Parathyroid adenoma (tissue), 2 donors: Measurements from ENCODE around the gene GRIK4.

Source experiments
- H2AFZ ChIP-seq: fragments of 300-600 bp; sonication (generic); one replicate; pipeline ENCODE4 v1.7.0; 2017; ENCODE audit warnings: antibody characterized with exemption, mild to moderate bottlenecking
- H3K27ac ChIP-seq: fragments of 300-600 bp; sonication (generic); one replicate; pipeline ENCODE4 v1.7.0; 2017
- H3K27me3 ChIP-seq: fragments of 300-600 bp; sonication (generic); one replicate; pipeline ENCODE4 v1.7.0; 2017; ENCODE audit warnings: low read length; ENCODE audit not compliant: control insufficient read depth, insufficient read depth
- H3K36me3 ChIP-seq: fragments of 300-600 bp; sonication (generic); one replicate; pipeline ENCODE4 v1.7.0; 2017; ENCODE audit warnings: low read length; ENCODE audit not compliant: control insufficient read depth, insufficient read depth
- H3K4me1 ChIP-seq: fragments of 300-600 bp; sonication (generic); one replicate; pipeline ENCODE4 v1.7.0; 2017; ENCODE audit warnings: control low read depth
- H3K4me2 ChIP-seq: fragments of 300-600 bp; sonication (generic); one replicate; pipeline ENCODE4 v1.7.0; 2017; ENCODE audit warnings: low read length
- H3K4me3 ChIP-seq: fragments of 300-600 bp; sonication (generic); one replicate; pipeline ENCODE4 v1.7.0; 2017; ENCODE audit warnings: low read depth, low read length
- H3K79me2 ChIP-seq: fragments of 300-600 bp; sonication (generic); one replicate; pipeline ENCODE4 v1.7.0; 2017; ENCODE audit warnings: control low read depth
- H3K9ac ChIP-seq: fragments of 300-600 bp; sonication (generic); one replicate; pipeline ENCODE4 v1.7.0; 2017; ENCODE audit warnings: mild to moderate bottlenecking
- H3K9me3 ChIP-seq: fragments of 300-600 bp; sonication (generic); one replicate; pipeline ENCODE4 v1.7.0; 2017; ENCODE audit warnings: low read length; ENCODE audit not compliant: control insufficient read depth
- TF ChIP-seq, protein P1 (sequence below): fragments of 300-600 bp; sonication (generic); IDR thresholded peaks from one replicate; pipeline ENCODE4 v1.7.0; 2017; ENCODE audit warnings: antibody characterized with exemption, mild to moderate bottlenecking
- donor health status: primary hyperparathyroidism.

GRIK4 gene

DNA sequence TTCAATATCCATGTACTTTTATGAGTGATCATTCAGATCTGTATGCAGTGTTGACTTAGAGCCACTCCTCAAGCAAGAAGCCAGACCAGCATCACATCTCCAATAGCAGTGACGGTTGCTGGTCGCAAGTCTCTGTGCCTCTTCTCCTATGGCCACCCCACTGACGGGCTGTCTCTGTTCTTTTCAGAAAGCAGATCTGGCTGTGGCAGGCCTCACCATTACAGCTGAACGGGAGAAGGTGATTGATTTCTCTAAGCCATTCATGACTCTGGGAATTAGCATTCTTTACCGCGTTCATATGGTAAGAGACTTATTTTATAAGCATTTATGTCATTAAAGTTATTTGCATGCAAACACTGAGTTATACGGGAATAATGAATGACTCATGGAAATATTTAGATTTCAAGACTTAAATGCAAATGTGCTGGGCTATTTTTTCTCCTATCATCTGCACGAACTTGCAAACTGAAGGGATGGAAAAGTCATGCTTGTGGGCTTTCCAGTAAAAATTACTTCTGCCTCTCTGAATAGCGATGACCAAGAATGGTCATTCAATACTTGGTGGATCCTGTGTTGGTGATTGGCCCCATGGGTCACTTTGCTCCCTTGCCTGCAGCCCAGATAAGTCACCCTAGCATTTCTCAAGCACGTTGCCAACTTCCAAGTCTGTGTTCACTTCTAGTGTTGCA is 428.8 kb downstream of the GRIK4 start:
- no peak overlapping the region for H3K9ac ChIP-seq
- H3K27ac ChIP-seq = no peak overlapping the region
- H3K36me3 ChIP-seq = no peaks in the 10 kb centered on the region
- no peak overlapping the region for H2AFZ ChIP-seq
- H3K4me2 ChIP-seq = no peak overlapping the region
- no peaks in the 10 kb centered on the region for H3K9me3 ChIP-seq
- H3K4me1 ChIP-seq = no peaks in the 10 kb centered on the region
- no peak overlapping the region for H3K4me3 ChIP-seq
- TF ChIP-seq, protein P1, sequence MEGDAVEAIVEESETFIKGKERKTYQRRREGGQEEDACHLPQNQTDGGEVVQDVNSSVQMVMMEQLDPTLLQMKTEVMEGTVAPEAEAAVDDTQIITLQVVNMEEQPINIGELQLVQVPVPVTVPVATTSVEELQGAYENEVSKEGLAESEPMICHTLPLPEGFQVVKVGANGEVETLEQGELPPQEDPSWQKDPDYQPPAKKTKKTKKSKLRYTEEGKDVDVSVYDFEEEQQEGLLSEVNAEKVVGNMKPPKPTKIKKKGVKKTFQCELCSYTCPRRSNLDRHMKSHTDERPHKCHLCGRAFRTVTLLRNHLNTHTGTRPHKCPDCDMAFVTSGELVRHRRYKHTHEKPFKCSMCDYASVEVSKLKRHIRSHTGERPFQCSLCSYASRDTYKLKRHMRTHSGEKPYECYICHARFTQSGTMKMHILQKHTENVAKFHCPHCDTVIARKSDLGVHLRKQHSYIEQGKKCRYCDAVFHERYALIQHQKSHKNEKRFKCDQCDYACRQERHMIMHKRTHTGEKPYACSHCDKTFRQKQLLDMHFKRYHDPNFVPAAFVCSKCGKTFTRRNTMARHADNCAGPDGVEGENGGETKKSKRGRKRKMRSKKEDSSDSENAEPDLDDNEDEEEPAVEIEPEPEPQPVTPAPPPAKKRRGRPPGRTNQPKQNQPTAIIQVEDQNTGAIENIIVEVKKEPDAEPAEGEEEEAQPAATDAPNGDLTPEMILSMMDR = no peak
- no peaks in the 10 kb centered on the region for H3K79me2 ChIP-seq
- H3K27me3 ChIP-seq = no peaks in the 10 kb centered on the region

DNA sequence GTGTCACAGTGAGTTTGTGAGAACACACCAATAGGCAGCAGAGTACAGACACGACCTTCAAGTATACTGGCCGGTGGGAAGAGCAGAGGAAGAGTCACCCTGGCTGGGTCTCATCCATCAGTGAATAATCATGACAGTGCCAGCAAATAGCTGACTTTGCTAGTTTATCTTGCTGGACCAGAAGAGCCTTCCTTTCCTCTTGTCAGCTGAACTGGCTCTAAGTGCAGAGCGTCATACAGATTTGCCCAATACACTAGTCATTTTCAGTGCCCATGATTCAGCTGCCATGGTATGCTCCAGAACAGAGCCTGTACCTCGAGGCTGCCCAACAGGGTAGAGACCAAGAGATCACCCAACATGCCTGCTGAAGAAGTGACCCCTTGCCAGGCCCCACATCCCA is 429.5 kb downstream of the GRIK4 start:
- H3K27me3 ChIP-seq = no peaks in the 10 kb centered on the region
- H3K9me3 ChIP-seq = no peaks in the 10 kb centered on the region
- no peak overlapping the region for H3K4me3 ChIP-seq
- no peak overlapping the region for H3K9ac ChIP-seq
- H3K27ac ChIP-seq = no peak overlapping the region
- H3K36me3 ChIP-seq = no peaks in the 10 kb centered on the region
- H3K79me2 ChIP-seq = no peaks in the 10 kb centered on the region
- no peak overlapping the region for H3K4me2 ChIP-seq
- H2AFZ ChIP-seq = no peak overlapping the region
- H3K4me1 ChIP-seq = no peaks in the 10 kb centered on the region
- TF ChIP-seq, protein P1 = no peak

DNA sequence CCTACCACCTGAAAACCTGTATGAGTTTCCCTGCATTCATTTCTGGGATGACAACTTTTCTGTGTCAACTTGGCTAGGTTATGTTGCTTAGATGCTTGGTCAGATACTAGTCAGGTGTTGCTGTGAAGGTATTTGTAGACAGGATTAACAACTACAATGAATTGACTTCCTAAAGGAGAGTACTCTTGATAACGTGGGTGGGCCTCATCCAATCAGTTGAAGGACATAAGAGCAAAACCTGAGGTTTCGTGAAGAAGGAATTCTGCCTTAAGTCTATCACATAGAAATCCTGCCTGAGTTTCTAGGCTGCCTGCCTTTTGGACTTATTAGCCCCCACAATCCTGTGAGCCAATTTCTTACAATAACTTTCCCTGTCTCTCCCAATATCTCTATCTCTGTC is 431.2 kb downstream of the GRIK4 start:
- Histone ChIP-seq H2AFZ (no peak overlapping the region), H3K4me1 (no peaks in the 10 kb centered on the region), H3K9me3 (no peaks in the 10 kb centered on the region), H3K9ac (no peak overlapping the region), H3K79me2 (no peaks in the 10 kb centered on the region), H3K36me3 (no peaks in the 10 kb centered on the region), H3K4me3 (no peak overlapping the region), H3K4me2 (no peak overlapping the region), H3K27ac (no peak overlapping the region), H3K27me3 (no peaks in the 10 kb centered on the region)
- TF ChIP-seq, protein P1 = no peak

DNA sequence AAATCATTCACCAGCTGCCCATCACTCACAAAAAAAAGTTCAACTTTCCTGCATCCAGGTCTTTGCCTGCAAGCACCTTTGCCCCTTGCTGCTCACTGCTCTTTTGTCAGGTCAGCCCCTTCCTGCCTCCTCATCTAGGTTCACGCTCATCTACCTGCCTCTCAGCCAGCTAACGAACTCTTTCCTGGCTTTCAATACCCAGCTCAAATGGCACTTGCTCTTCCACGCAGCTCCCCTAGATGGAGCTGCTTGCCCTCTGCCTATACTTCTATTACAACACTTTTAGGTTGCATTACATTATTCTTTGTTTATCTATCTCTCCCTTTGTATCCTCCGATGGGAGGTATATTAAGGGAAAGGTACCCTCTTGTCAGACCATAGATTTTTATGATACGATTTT is 433.5 kb downstream of the GRIK4 start:
- Histone ChIP-seq H2AFZ (no peak overlapping the region), H3K27me3 (no peaks in the 10 kb centered on the region), H3K79me2 (no peaks in the 10 kb centered on the region), H3K9me3 (no peaks in the 10 kb centered on the region), H3K4me3 (no peak overlapping the region), H3K9ac (no peak overlapping the region), H3K4me1 (no peaks in the 10 kb centered on the region), H3K36me3 (no peaks in the 10 kb centered on the region), H3K27ac (no peak overlapping the region), H3K4me2 (no peak overlapping the region)
- TF ChIP-seq, protein P1 = no peak

DNA sequence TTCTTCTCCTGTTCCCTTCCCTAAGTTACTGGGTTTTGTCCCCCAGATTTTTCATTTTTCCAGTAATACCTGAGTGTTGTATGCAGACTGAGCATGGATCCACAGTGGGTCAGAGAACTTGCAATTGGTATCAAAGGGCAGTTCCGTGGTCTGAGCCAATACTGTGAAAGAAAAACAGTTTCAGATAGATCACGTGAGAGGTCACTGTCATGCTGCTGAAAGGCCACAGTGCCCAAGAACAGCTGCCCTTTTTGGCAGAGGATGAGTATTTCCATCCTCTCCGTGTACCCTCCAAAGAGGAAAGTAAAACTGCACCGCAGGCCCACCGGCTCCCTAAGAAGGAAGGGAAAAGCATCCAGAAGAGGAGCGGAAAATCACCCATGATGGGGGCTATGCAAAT is 439.3 kb downstream of the GRIK4 start:
- Histone ChIP-seq H3K27me3 (no peaks in the 10 kb centered on the region), H3K36me3 (no peaks in the 10 kb centered on the region), H3K4me3 (no peak overlapping the region), H3K27ac (no peak overlapping the region), H3K9me3 (no peaks in the 10 kb centered on the region), H3K9ac (no peak overlapping the region), H2AFZ (no peak overlapping the region), H3K79me2 (no peaks in the 10 kb centered on the region), H3K4me1 (no peaks in the 10 kb centered on the region), H3K4me2 (no peak overlapping the region)
- TF ChIP-seq, protein P1 = no peak
